ENCODE data around the gene HEATR3.

HEATR3 gene

GRCh38 chr16:50083996-50084395, 18.2 kb downstream of the HEATR3 start:
- Histone ChIP-seq H3K9me3 (ENCODE audit: control insufficient read depth, insufficient read depth, low read length) (no peaks in the 10 kb centered on the region), H3K4me3 (ENCODE audit: low read length) (no peak overlapping the region), H3K27ac (ENCODE audit: low read depth, low read length) (no peak overlapping the region), H3K9me2 (replicated peaks; ENCODE audit: control insufficient read depth, low read length) (no peaks in the 10 kb centered on the region), H3K27me3 (ENCODE audit: control insufficient read depth, low read length) (no peaks in the 10 kb centered on the region), H3K79me2 (ENCODE audit: control insufficient read depth, low read length) (peaks cover 3% of the 10 kb centered on the region; the same call in 1 of the 2 replicates), H3K4me2 (ENCODE audit: low read length) (no peak overlapping the region), H3K4me1 (ENCODE audit: control insufficient read depth, low read length) (no peaks in the 10 kb centered on the region), H3K36me3 (ENCODE audit: control insufficient read depth, low read length) (peaks cover 64% of the 10 kb centered on the region), H3F3A (ENCODE audit: control insufficient read depth, insufficient read depth) (no peaks in the 10 kb centered on the region), H4K20me1 (ENCODE audit: control insufficient read depth, insufficient read depth, low read depth, low read length) (no peaks in the 10 kb centered on the region)
- no peak for TF ChIP-seq EZH2phosphoT487 (IDR thresholded peaks at IDR 0.05; ENCODE audit: borderline replicate concordance, low read length)
- TF ChIP-seq CTCF (IDR thresholded peaks at IDR 0.05; ENCODE audit: low read depth, low read length, poor library complexity, severe bottlenecking), result no peak

GRCh38 chr16:50086176-50086575, 20.4 kb downstream of the HEATR3 start:
- Histone ChIP-seq H3K27ac (ENCODE audit: low read depth, low read length) (no peak overlapping the region), H3K4me2 (ENCODE audit: low read length) (no peak overlapping the region), H4K20me1 (ENCODE audit: control insufficient read depth, insufficient read depth, low read depth, low read length) (no peaks in the 10 kb centered on the region), H3K4me3 (ENCODE audit: low read length) (no peak overlapping the region), H3K27me3 (ENCODE audit: control insufficient read depth, low read length) (no peaks in the 10 kb centered on the region), H3K36me3 (ENCODE audit: control insufficient read depth, low read length) (peaks cover 51% of the 10 kb centered on the region), H3K9me2 (replicated peaks; ENCODE audit: control insufficient read depth, low read length) (no peaks in the 10 kb centered on the region), H3K4me1 (ENCODE audit: control insufficient read depth, low read length) (no peaks in the 10 kb centered on the region), H3K9me3 (ENCODE audit: control insufficient read depth, insufficient read depth, low read length) (no peaks in the 10 kb centered on the region), H3K79me2 (ENCODE audit: control insufficient read depth, low read length) (no peaks in the 10 kb centered on the region), H3F3A (ENCODE audit: control insufficient read depth, insufficient read depth) (no peaks in the 10 kb centered on the region)
- TF ChIP-seq CTCF (IDR thresholded peaks at IDR 0.05; ENCODE audit: low read depth, low read length, poor library complexity, severe bottlenecking) (no peak), EZH2phosphoT487 (IDR thresholded peaks at IDR 0.05; ENCODE audit: borderline replicate concordance, low read length) (no peak)

GRCh38 chr16:50088302-50088701, 22.5 kb downstream of the HEATR3 start:
- H3F3A ChIP-seq (ENCODE audit: control insufficient read depth, insufficient read depth), result no peaks in the 10 kb centered on the region
- no peaks in the 10 kb centered on the region for H3K79me2 ChIP-seq (ENCODE audit: control insufficient read depth, low read length)
- no peaks in the 10 kb centered on the region for H3K9me3 ChIP-seq (ENCODE audit: control insufficient read depth, insufficient read depth, low read length)
- no peaks in the 10 kb centered on the region for H3K4me1 ChIP-seq (ENCODE audit: control insufficient read depth, low read length)
- no peaks in the 10 kb centered on the region for H3K27me3 ChIP-seq (ENCODE audit: control insufficient read depth, low read length)
- H3K36me3 ChIP-seq (ENCODE audit: control insufficient read depth, low read length), result peaks cover 51% of the 10 kb centered on the region
- no peak overlapping the region for H3K4me3 ChIP-seq (ENCODE audit: low read length)
- H3K27ac ChIP-seq (ENCODE audit: low read depth, low read length), result no peak overlapping the region
- H3K9me2 ChIP-seq (replicated peaks; ENCODE audit: control insufficient read depth, low read length), result no peaks in the 10 kb centered on the region
- no peak for TF ChIP-seq CTCF (IDR thresholded peaks at IDR 0.05; ENCODE audit: low read depth, low read length, poor library complexity, severe bottlenecking)
- no peak for TF ChIP-seq EZH2phosphoT487 (IDR thresholded peaks at IDR 0.05; ENCODE audit: borderline replicate concordance, low read length)
- H3K4me2 ChIP-seq (ENCODE audit: low read length), result no peak overlapping the region
- H4K20me1 ChIP-seq (ENCODE audit: control insufficient read depth, insufficient read depth, low read depth, low read length), result no peaks in the 10 kb centered on the region

- Histone ChIP-seq H3K9me2 (replicated peaks; ENCODE audit: control insufficient read depth, low read length) (no peaks in the 10 kb centered on the region), H3F3A (ENCODE audit: control insufficient read depth, insufficient read depth) (no peaks in the 10 kb centered on the region), H3K4me3 (ENCODE audit: low read length) (no peak overlapping the region), H3K27ac (ENCODE audit: low read depth, low read length) (no peak overlapping the region), H3K79me2 (ENCODE audit: control insufficient read depth, low read length) (no peaks in the 10 kb centered on the region), H3K4me1 (ENCODE audit: control insufficient read depth, low read length) (no peaks in the 10 kb centered on the region), H3K36me3 (ENCODE audit: control insufficient read depth, low read length) (peaks cover 27% of the 10 kb centered on the region), H4K20me1 (ENCODE audit: control insufficient read depth, insufficient read depth, low read depth, low read length) (no peaks in the 10 kb centered on the region), H3K4me2 (ENCODE audit: low read length) (no peak overlapping the region), H3K27me3 (ENCODE audit: control insufficient read depth, low read length) (no peaks in the 10 kb centered on the region), H3K9me3 (ENCODE audit: control insufficient read depth, insufficient read depth, low read length) (no peaks in the 10 kb centered on the region)
- no peak for TF ChIP-seq CTCF (IDR thresholded peaks at IDR 0.05; ENCODE audit: low read depth, low read length, poor library complexity, severe bottlenecking)
- no peak for TF ChIP-seq EZH2phosphoT487 (IDR thresholded peaks at IDR 0.05; ENCODE audit: borderline replicate concordance, low read length)
Observed at GRCh38 chr16:50092891-50093290, 27.1 kb downstream of the HEATR3 start.

Measured in DOHH2 (cell line).